ENCODE results near the gene MYMX. TPM values are rescaled to one million over a fixed set of nuclear protein-coding genes. Genes with fewer than 3 reads are reported as not detected.

Gene MYMX
- total RNA-seq, 1 experiment from 2014 or later, result not detected

GRCh38 chr6:44211284-44211683 lies 5.4 kb upstream of the MYMX start:
- POLR2A ChIA-PET, result no interaction called here
- no peaks in the 10 kb centered on the region for H3K27me3 Mint-ChIP-seq (ENCODE audit: insufficient read depth, unreplicated experiment)
- intact Hi-C loops (cut with micrococcal nuclease; ENCODE audit: unreplicated experiment), result no loop called here
- H3K4me3 Mint-ChIP-seq (ENCODE audit: unreplicated experiment), result no peak overlapping the region
- no TSS peak for BruUV-seq (replicated peaks)
- no peak for DNase-seq
- Histone ChIP-seq H3K36me3 (ENCODE audit: control insufficient read depth, insufficient read depth, low read length) (no peaks in the 10 kb centered on the region), H3K27me3 (replicated peaks; ENCODE audit: control insufficient read depth, insufficient read depth, low read length) (no peaks in the 10 kb centered on the region), H3K9me3 (no peaks in the 10 kb centered on the region), H3K4me3 (ENCODE audit: low read depth, low read length) (no peak overlapping the region), H3K4me1 (peaks cover 6% of the 10 kb centered on the region; the same call in 1 of the 2 replicates)
- peaks cover 16% of the 10 kb centered on the region for H3K4me1 Mint-ChIP-seq (ENCODE audit: low read depth, unreplicated experiment)
- no peak overlapping the region for H3K27ac Mint-ChIP-seq (ENCODE audit: unreplicated experiment)
- CTCF ChIA-PET, result no interaction called here
- TF ChIP-seq CTCF (IDR thresholded peaks at IDR 0.05; ENCODE audit: insufficient read depth in 1 of 2, low read depth in 1 of 2, low read length in 1 of 2, severe bottlenecking in 1 of 2, unreplicated experiment in 1 of 2), result no peak
- no peaks in the 10 kb centered on the region for H3K9me3 Mint-ChIP-seq (ENCODE audit: unreplicated experiment)
- no peaks in the 10 kb centered on the region for H3K36me3 Mint-ChIP-seq (ENCODE audit: insufficient read depth, unreplicated experiment)

- intact Hi-C loops (cut with micrococcal nuclease; ENCODE audit: unreplicated experiment), result no loop called here
- H3K9me3 Mint-ChIP-seq (ENCODE audit: unreplicated experiment), result no peaks in the 10 kb centered on the region
- H3K36me3 Mint-ChIP-seq (ENCODE audit: insufficient read depth, unreplicated experiment), result peaks cover 1% of the 10 kb centered on the region
- no peak for DNase-seq
- Histone ChIP-seq H3K4me3 (ENCODE audit: low read depth, low read length) (no peak overlapping the region), H3K9me3 (no peaks in the 10 kb centered on the region), H3K36me3 (ENCODE audit: control insufficient read depth, insufficient read depth, low read length) (no peaks in the 10 kb centered on the region), H3K27me3 (replicated peaks; ENCODE audit: control insufficient read depth, insufficient read depth, low read length) (no peaks in the 10 kb centered on the region), H3K4me1 (peaks cover 13% of the 10 kb centered on the region)
- H3K4me3 Mint-ChIP-seq (ENCODE audit: unreplicated experiment), result no peak overlapping the region
- H3K4me1 Mint-ChIP-seq (ENCODE audit: low read depth, unreplicated experiment), result peaks cover 9% of the 10 kb centered on the region
- no TSS peak for BruUV-seq (replicated peaks)
- ChIA-PET POLR2A (no interaction called here), CTCF (no interaction called here)
- H3K27me3 Mint-ChIP-seq (ENCODE audit: insufficient read depth, unreplicated experiment), result no peaks in the 10 kb centered on the region
- TF ChIP-seq CTCF (IDR thresholded peaks at IDR 0.05; ENCODE audit: insufficient read depth in 1 of 2, low read depth in 1 of 2, low read length in 1 of 2, severe bottlenecking in 1 of 2, unreplicated experiment in 1 of 2), result no peak
- H3K27ac Mint-ChIP-seq (ENCODE audit: unreplicated experiment), result no peak overlapping the region
Measured at GRCh38 chr6:44214307-44214706, 2.4 kb upstream of the MYMX start.

- BruUV-seq (replicated peaks), result no TSS peak
- no peak for DNase-seq
- H3K27me3 ChIP-seq (replicated peaks; ENCODE audit: control insufficient read depth, insufficient read depth, low read length), result no peaks in the 10 kb centered on the region
- Mint-ChIP-seq H3K27ac (ENCODE audit: unreplicated experiment) (no peak overlapping the region), H3K4me1 (ENCODE audit: low read depth, unreplicated experiment) (peaks cover 10% of the 10 kb centered on the region), H3K4me3 (ENCODE audit: unreplicated experiment) (no peak overlapping the region), H3K9me3 (ENCODE audit: unreplicated experiment) (no peaks in the 10 kb centered on the region), H3K27me3 (ENCODE audit: insufficient read depth, unreplicated experiment) (no peaks in the 10 kb centered on the region), H3K36me3 (ENCODE audit: insufficient read depth, unreplicated experiment) (peaks cover 7% of the 10 kb centered on the region)
- H3K4me3 ChIP-seq (ENCODE audit: low read depth, low read length), result no peak overlapping the region
- no peaks in the 10 kb centered on the region for H3K36me3 ChIP-seq (ENCODE audit: control insufficient read depth, insufficient read depth, low read length)
- ChIA-PET CTCF (no interaction called here), POLR2A (interaction anchor here (2.5 kb wide), 1 partner anchor 30 kb away, joined by 14 read pairs; the partner anchor contains the start of gene HSP90AB1)
- no peak for TF ChIP-seq CTCF (IDR thresholded peaks at IDR 0.05; ENCODE audit: insufficient read depth in 1 of 2, low read depth in 1 of 2, low read length in 1 of 2, severe bottlenecking in 1 of 2, unreplicated experiment in 1 of 2)
- intact Hi-C loops (cut with micrococcal nuclease; ENCODE audit: unreplicated experiment), result loop anchor here (1.0 kb wide), 1 partner anchor 13 kb away; no protein-coding TSS in a partner anchor
- no peaks in the 10 kb centered on the region for H3K9me3 ChIP-seq
- H3K4me1 ChIP-seq, result peaks cover 17% of the 10 kb centered on the region
Measured at GRCh38 chr6:44217332-44218143, 812 bp downstream of the MYMX start.
